RWPE2 (cell line): ENCODE data around the gene TTF1.

ENCODE experiments used
- ATAC-seq: fragments of 200-7000 bp; cut with Tn5 transposase; 3 replicates; pipeline ENCODE4 v1.9.1; 2021; ENCODE audit warnings: low read depth
- DNase-seq: peaks from one replicate; pipeline ENCODE4 v3.0.0-alpha.2; 2020; ENCODE audit warnings: low spot score
- H3K27ac ChIP-seq: fragments of 450-650 bp; 2 replicates; pipeline ENCODE4 v1.5.1; 2017; ENCODE audit warnings: mild to moderate bottlenecking; ENCODE audit not compliant: poor library complexity, severe bottlenecking
- H3K27me3 ChIP-seq: fragments of 250-450 bp; sonication (Bioruptor Pico); 2 replicates; pipeline ENCODE4 v1.5.1; 2021; ENCODE audit warnings: mild to moderate bottlenecking, moderate library complexity; ENCODE audit not compliant: insufficient read depth, poor library complexity, severe bottlenecking
- H3K36me3 ChIP-seq: fragments of 250-450 bp; sonication (Bioruptor Pico); 2 replicates; pipeline ENCODE4 v1.5.1; 2020; ENCODE audit warnings: low read depth, mild to moderate bottlenecking, moderate library complexity
- H3K4me1 ChIP-seq: fragments of 250-450 bp; sonication (Bioruptor Pico); 2 replicates; pipeline ENCODE4 v1.5.1; 2021; ENCODE audit warnings: mild to moderate bottlenecking, moderate library complexity; ENCODE audit not compliant: insufficient read depth, poor library complexity, severe bottlenecking
- H3K4me3 ChIP-seq: fragments of 250-450 bp; sonication (Bioruptor Pico); 2 replicates; pipeline ENCODE4 v1.5.1; 2021; ENCODE audit warnings: mild to moderate bottlenecking, moderate library complexity; ENCODE audit not compliant: severe bottlenecking
- H3K9me3 ChIP-seq: fragments of 250-450 bp; sonication (Bioruptor Pico); 2 replicates; pipeline ENCODE4 v1.5.1; 2021; ENCODE audit warnings: mild to moderate bottlenecking, moderate library complexity; ENCODE audit not compliant: severe bottlenecking
- TF ChIP-seq, protein P1 (sequence below): fragments of 450-650 bp; IDR thresholded peaks from one replicate; pipeline ENCODE4 v1.5.1; 2017; ENCODE audit warnings: mild to moderate bottlenecking, moderate library complexity; ENCODE audit not compliant: poor library complexity, severe bottlenecking

TTF1 gene

GRCh38 chr9:132424857-132425674, 18.4 kb upstream of the TTF1 start:
- DNase-seq = no peak
- no peaks in the 10 kb centered on the region for H3K36me3 ChIP-seq
- no peaks in the 10 kb centered on the region for H3K9me3 ChIP-seq
- TF ChIP-seq, protein P1, sequence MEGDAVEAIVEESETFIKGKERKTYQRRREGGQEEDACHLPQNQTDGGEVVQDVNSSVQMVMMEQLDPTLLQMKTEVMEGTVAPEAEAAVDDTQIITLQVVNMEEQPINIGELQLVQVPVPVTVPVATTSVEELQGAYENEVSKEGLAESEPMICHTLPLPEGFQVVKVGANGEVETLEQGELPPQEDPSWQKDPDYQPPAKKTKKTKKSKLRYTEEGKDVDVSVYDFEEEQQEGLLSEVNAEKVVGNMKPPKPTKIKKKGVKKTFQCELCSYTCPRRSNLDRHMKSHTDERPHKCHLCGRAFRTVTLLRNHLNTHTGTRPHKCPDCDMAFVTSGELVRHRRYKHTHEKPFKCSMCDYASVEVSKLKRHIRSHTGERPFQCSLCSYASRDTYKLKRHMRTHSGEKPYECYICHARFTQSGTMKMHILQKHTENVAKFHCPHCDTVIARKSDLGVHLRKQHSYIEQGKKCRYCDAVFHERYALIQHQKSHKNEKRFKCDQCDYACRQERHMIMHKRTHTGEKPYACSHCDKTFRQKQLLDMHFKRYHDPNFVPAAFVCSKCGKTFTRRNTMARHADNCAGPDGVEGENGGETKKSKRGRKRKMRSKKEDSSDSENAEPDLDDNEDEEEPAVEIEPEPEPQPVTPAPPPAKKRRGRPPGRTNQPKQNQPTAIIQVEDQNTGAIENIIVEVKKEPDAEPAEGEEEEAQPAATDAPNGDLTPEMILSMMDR = no peak
- no peaks in the 10 kb centered on the region for H3K4me1 ChIP-seq
- H3K27ac ChIP-seq = no peak overlapping the region
- H3K4me3 ChIP-seq = no peak overlapping the region
- peaks cover 43% of the 10 kb centered on the region for H3K27me3 ChIP-seq
- ATAC-seq = no peak

DNA sequence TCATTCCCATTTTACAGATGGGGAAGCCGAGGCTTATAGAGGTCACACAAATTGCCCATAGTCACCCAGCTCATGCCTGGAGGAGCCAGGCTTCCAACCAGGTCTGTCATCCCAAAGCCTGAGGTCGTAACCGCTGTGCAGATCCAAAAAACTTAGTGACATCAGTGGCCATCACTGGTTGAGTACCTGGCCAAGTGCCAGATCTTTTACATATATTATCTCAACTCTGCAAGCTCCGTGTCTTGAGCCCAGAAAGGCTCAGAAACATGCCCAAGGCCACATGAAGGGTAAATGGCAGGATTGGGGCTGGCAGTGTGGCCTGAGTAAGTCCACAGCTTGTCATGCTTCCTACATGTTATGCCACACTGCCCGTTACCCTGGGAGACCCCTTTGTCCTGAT, 16.9 kb upstream of the TTF1 start:
- no peak for ATAC-seq
- H3K27ac ChIP-seq = no peak overlapping the region
- no peaks in the 10 kb centered on the region for H3K9me3 ChIP-seq
- H3K4me1 ChIP-seq = no peaks in the 10 kb centered on the region
- no peaks in the 10 kb centered on the region for H3K36me3 ChIP-seq
- H3K4me3 ChIP-seq = no peak overlapping the region
- DNase-seq = no peak
- TF ChIP-seq, protein P1 = no peak
- peaks cover 53% of the 10 kb centered on the region for H3K27me3 ChIP-seq

DNA sequence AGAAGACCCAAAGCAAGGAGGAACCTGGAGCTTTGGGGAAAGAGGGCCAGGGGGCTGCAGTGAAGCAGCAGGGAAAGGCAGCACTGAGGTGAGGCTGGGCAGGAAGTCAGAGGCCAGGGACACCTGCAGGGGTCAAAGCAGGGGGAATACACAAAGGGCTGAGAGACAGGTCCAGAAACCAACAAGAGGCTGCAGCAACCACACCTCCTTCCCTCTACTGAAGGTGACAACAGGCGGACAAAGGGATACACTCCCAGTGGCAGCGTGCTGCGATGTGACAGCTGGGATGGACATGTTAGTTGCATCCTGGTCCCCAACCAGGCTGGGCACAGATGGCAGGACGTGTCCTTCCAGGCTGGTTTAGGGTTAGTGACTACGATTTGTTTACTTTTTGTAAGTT, 15.9 kb upstream of the TTF1 start:
- H3K4me3 ChIP-seq = no peak overlapping the region
- H3K27ac ChIP-seq = no peak overlapping the region
- peaks cover 62% of the 10 kb centered on the region for H3K27me3 ChIP-seq
- ATAC-seq (no peak), DNase-seq (no peak)
- H3K9me3 ChIP-seq = no peaks in the 10 kb centered on the region
- TF ChIP-seq, protein P1 = no peak
- no peaks in the 10 kb centered on the region for H3K4me1 ChIP-seq
- H3K36me3 ChIP-seq = no peaks in the 10 kb centered on the region

- H3K4me1 ChIP-seq = no peaks in the 10 kb centered on the region
- DNase-seq = no peak
- no peak for ATAC-seq
- H3K27me3 ChIP-seq = peaks cover 56% of the 10 kb centered on the region
- no peaks in the 10 kb centered on the region for H3K36me3 ChIP-seq
- TF ChIP-seq, protein P1 = no peak
- H3K4me3 ChIP-seq = no peak overlapping the region
- H3K27ac ChIP-seq = no peak overlapping the region
- no peaks in the 10 kb centered on the region for H3K9me3 ChIP-seq
Observed at GRCh38 chr9:132418726-132419363, 12.2 kb upstream of the TTF1 start.

- DNase-seq = no peak
- H3K27me3 ChIP-seq = peaks cover 65% of the 10 kb centered on the region
Observed at GRCh38 chr9:132415181-132415580, 8.5 kb upstream of the TTF1 start.

More at GRCh38 chr9:132415181-132415580, 8.5 kb upstream of the TTF1 start:
- Histone ChIP-seq H3K4me1 (no peaks in the 10 kb centered on the region), H3K4me3 (no peak overlapping the region), H3K9me3 (no peaks in the 10 kb centered on the region), H3K27ac (no peak overlapping the region), H3K36me3 (no peaks in the 10 kb centered on the region)
- TF ChIP-seq, protein P1 = no peak
- ATAC-seq = no peak
